Epithelial cell of proximal tubule (primary cell): Measurements from ENCODE around the gene MAP3K13. TPM values are rescaled to one million over a fixed set of nuclear protein-coding genes. Genes with fewer than 3 reads are reported as not detected.
"Not testable (repeated sequence)": the region's sequence is repeated elsewhere in the genome, so short reads cannot be mapped to it uniquely, and the experiment has no call there.

Source experiments
- DNase-seq: peaks from one replicate; pipeline ENCODE4 v3.0.0-alpha.2; 2011; ENCODE audit warnings: low read depth
- H3K4me3 ChIP-seq: 2 replicates; pipeline ENCODE4 v1.5.1; 2011; ENCODE audit warnings: low read depth, mild to moderate bottlenecking, low read length
- CTCF ChIP-seq: conservative IDR thresholded peaks from 2 replicates; pipeline ENCODE4 v1.5.1; 2012; ENCODE audit warnings: low read depth, mild to moderate bottlenecking, low read length
- total RNA-seq: library from RNA; depleted of rRNA; stranded (reverse); fragments of >200 nt; gene quantifications from 2 replicates; pipeline ENCODE4 v1.2.3, GENCODE V29; 2015

Gene MAP3K13
- total RNA-seq, 1 donor from 2014 or later = 14.5 TPM

GRCh38 chr3:185405243-185405642 lies 42.3 kb downstream of the MAP3K13 start:
- H3K4me3 ChIP-seq = no peak overlapping the region
- DNase-seq = no peak
- TF ChIP-seq CTCF = no peak

GRCh38 chr3:185405664-185406063 lies 42.7 kb downstream of the MAP3K13 start:
- no peak for DNase-seq
- H3K4me3 ChIP-seq = no peak overlapping the region
- no peak for TF ChIP-seq CTCF

- H3K4me3 ChIP-seq = no peak overlapping the region
- TF ChIP-seq CTCF = no peak
- no peak for DNase-seq
Measured at GRCh38 chr3:185406121-185406620, 43.2 kb downstream of the MAP3K13 start.

- no peak overlapping the region for H3K4me3 ChIP-seq
- DNase-seq = no peak
- no peak for TF ChIP-seq CTCF
Measured at GRCh38 chr3:185409957-185410356, 47.0 kb downstream of the MAP3K13 start.

DNA sequence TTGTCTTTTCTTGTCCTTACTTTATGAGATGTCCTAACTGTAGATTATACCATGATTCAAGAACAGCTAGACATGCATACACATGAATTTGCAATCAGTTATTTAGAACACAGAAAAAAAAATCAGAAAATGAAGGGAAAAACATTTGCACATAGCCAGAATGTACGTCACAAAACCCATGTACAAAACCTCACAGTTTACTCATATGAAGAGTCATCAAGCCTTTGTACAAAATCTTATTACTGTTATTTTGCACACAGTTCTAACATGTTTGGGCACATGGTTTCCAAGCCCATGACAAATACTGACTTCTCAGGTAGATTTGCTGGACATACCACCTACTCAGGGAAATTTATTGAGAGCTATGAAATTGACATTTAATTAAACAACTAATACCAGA lies 48.2 kb downstream of the MAP3K13 start:
- TF ChIP-seq CTCF = no peak
- DNase-seq = no peak
- no peak overlapping the region for H3K4me3 ChIP-seq

DNA sequence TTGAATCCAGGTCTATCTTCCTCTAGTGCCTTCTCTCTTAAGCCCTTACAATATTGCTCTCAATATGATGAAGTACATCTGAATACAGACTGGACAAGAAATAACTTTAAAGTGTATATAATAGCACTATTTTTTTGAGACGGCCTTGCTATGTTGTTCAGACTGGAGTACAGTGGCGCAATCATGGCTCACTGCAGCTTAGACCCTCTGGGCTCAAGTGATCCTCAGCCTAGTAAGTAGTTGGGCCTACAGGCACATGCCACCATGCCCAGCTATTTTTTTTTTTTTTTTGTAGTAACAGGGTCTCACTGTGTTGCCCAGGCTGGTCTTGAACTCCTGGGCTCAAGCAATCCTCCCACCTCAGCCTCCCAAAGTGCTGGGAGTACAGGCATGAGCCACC lies 53.6 kb downstream of the MAP3K13 start:
- no peak for DNase-seq
- H3K4me3 ChIP-seq = no peak overlapping the region
- no peak for TF ChIP-seq CTCF

- DNase-seq = not testable (repeated sequence)
- peak overlapping the region; percentile 1 for H3K4me3 ChIP-seq
Measured at GRCh38 chr3:185418561-185418977, 55.6 kb downstream of the MAP3K13 start.
